IMR-90 (cell line): Measurements from ENCODE around the gene CEACAM16. TPM values are rescaled to one million over a fixed set of nuclear protein-coding genes. Genes with fewer than 3 reads are reported as not detected.

ENCODE experiments used
- ATAC-seq: fragments of 200-7000 bp; cut with Tn5 transposase; 2 replicates; pipeline ENCODE4 v1.9.1; 2020; ENCODE audit warnings: low read depth, mild to moderate bottlenecking, moderate library complexity
- BruUV-seq: library from RNA; stranded (reverse); fragments of 400-500 nt; replicated peaks from 2 replicates; lab custom pipeline; 2021; lab: Mats Ljungman, UMichigan
- CTCF ChIA-PET: fragments of 300-600 bp; formaldehyde crosslinking; extraction: SDS; loops from one replicate; lab custom pipeline; 2021; ENCODE audit warnings: antibody characterized with exemption; lab: Yijun Ruan, JAX
- POLR2A ChIA-PET: fragments of 300-600 bp; sonication (Branson Sonifier 250); formaldehyde crosslinking; loops from one replicate; lab custom pipeline; 2022; ENCODE audit warnings: antibody characterized with exemption; ENCODE audit not compliant: unreplicated experiment; lab: Charles Lee
- DNase-seq: peaks from one replicate; pipeline ENCODE4 v3.0.0; 2013
- H2AFZ ChIP-seq: replicated peaks from 2 replicates; pipeline ENCODE3; 2013; ENCODE audit warnings: low read length, mild to moderate bottlenecking; ENCODE audit not compliant: poor library complexity
- H2AK5ac ChIP-seq: 2 replicates; pipeline ENCODE4 v1.6.1; 2013; ENCODE audit warnings: low read depth, low read length, inconsistent platforms
- H2AK9ac ChIP-seq: replicated peaks from 2 replicates; pipeline ENCODE3; 2013; ENCODE audit warnings: mild to moderate bottlenecking, low read depth, low read length, moderate library complexity; ENCODE audit not compliant: poor library complexity
- H2BK120ac ChIP-seq: 2 replicates; pipeline ENCODE4 v1.6.1; 2013; ENCODE audit warnings: low read depth, low read length, inconsistent platforms
- H2BK15ac ChIP-seq: 3 replicates; pipeline ENCODE4 v1.6.1; 2013; ENCODE audit warnings: low read depth, low read length, inconsistent platforms
- H2BK20ac ChIP-seq: 2 replicates; pipeline ENCODE4 v1.6.1; 2013; ENCODE audit warnings: low read depth, mild to moderate bottlenecking, inconsistent platforms, low read length, moderate library complexity
- H2BK5ac ChIP-seq: 2 replicates; pipeline ENCODE4 v1.6.1; 2013; ENCODE audit warnings: mild to moderate bottlenecking, low read depth, low read length, inconsistent platforms; ENCODE audit not compliant: poor library complexity, severe bottlenecking
- H3K14ac ChIP-seq: replicated peaks from 2 replicates; pipeline ENCODE4 v1.6.1; 2013; ENCODE audit warnings: low read depth, low read length, inconsistent platforms
- H3K18ac ChIP-seq: 2 replicates; pipeline ENCODE4 v1.6.1; 2013; ENCODE audit warnings: low read depth, low read length, control low read depth
- H3K23ac ChIP-seq: 2 replicates; pipeline ENCODE4 v1.6.1; 2013; ENCODE audit warnings: low read depth, low read length, inconsistent platforms
- H3K27ac ChIP-seq: 2 replicates; pipeline ENCODE4 v1.5.1; 2013; ENCODE audit warnings: mild to moderate bottlenecking, control low read depth, low read length; ENCODE audit not compliant: insufficient read depth
- H3K27me3 ChIP-seq: 2 replicates; pipeline ENCODE4 v1.6.1; 2013; ENCODE audit warnings: low read length; ENCODE audit not compliant: control insufficient read depth, insufficient read depth
- H3K36me3 ChIP-seq: 2 replicates; pipeline ENCODE4 v1.6.1; 2013; ENCODE audit warnings: low read length, mixed read lengths; ENCODE audit not compliant: control insufficient read depth, insufficient read depth
- H3K4ac ChIP-seq: 2 replicates; pipeline ENCODE4 v1.6.1; 2013; ENCODE audit warnings: low read depth, low read length, inconsistent platforms
- H3K4me1 ChIP-seq: 2 replicates; pipeline ENCODE4 v1.6.1; 2013; ENCODE audit warnings: low read length, mixed read lengths; ENCODE audit not compliant: control insufficient read depth, insufficient read depth
- H3K4me2 ChIP-seq: 2 replicates; pipeline ENCODE4 v1.6.1; 2013; ENCODE audit warnings: low read depth, mild to moderate bottlenecking, control low read depth, low read length, moderate library complexity
- H3K4me3 ChIP-seq: 2 replicates; pipeline ENCODE4 v1.5.1; 2013; ENCODE audit warnings: low read depth, mild to moderate bottlenecking, control low read depth, low read length, moderate library complexity; ENCODE audit not compliant: insufficient read depth
- H3K56ac ChIP-seq: 2 replicates; pipeline ENCODE4 v1.6.1; 2013; ENCODE audit warnings: low read length, inconsistent platforms; ENCODE audit not compliant: insufficient read depth; ENCODE audit errors: extremely low read depth
- H3K79me1 ChIP-seq, 2 experiments: 2 replicates each; pipeline ENCODE4 v1.6.1; 2013; ENCODE audit warnings: low read length in 2 of 2, inconsistent platforms in 1 of 2, low read depth in 1 of 2
- H3K9ac ChIP-seq: 2 replicates; pipeline ENCODE4 v1.6.1; 2013; ENCODE audit warnings: low read depth, low read length, control low read depth
- H3K9me1 ChIP-seq: 2 replicates; pipeline ENCODE4 v1.6.1; 2013; ENCODE audit warnings: low read length, inconsistent platforms; ENCODE audit not compliant: insufficient read depth
- H3K9me3 ChIP-seq: 2 replicates; pipeline ENCODE4 v1.6.1; 2013; ENCODE audit warnings: low read length; ENCODE audit not compliant: control insufficient read depth, insufficient read depth
- H4K20me1 ChIP-seq: 2 replicates; pipeline ENCODE4 v1.6.1; 2013; ENCODE audit warnings: low read length, inconsistent platforms; ENCODE audit not compliant: insufficient read depth
- H4K5ac ChIP-seq: 2 replicates; pipeline ENCODE4 v1.6.1; 2013; ENCODE audit warnings: mild to moderate bottlenecking, low read depth, low read length, control low read depth
- H4K8ac ChIP-seq, 2 experiments: 2 replicates each; pipeline ENCODE4 v1.6.1; 2013; ENCODE audit warnings: low read depth in 2 of 2, low read length in 2 of 2, control low read depth in 1 of 2, inconsistent platforms in 1 of 2
- H4K91ac ChIP-seq: 2 replicates; pipeline ENCODE4 v1.6.1; 2013; ENCODE audit warnings: low read depth, low read length, inconsistent platforms; ENCODE audit not compliant: insufficient read depth
- CHD1 ChIP-seq: IDR thresholded peaks from 2 replicates; pipeline ENCODE4 v1.6.1; 2012; ENCODE audit warnings: low read depth, low read length, improper control_type of control experiment
- MAFK ChIP-seq: IDR thresholded peaks from 2 replicates; pipeline ENCODE4 v1.6.1; 2012; ENCODE audit warnings: low read depth, low read length, improper control_type of control experiment
- NFE2L2 ChIP-seq: fragments of 150-350 bp; IDR thresholded peaks from 2 replicates; pipeline ENCODE4 v1.6.1; 2016; ENCODE audit warnings: low read depth, mild to moderate bottlenecking, low read length
- RAD21 ChIP-seq: IDR thresholded peaks from 2 replicates; pipeline ENCODE4 v1.6.1; 2012; ENCODE audit warnings: low read length, improper control_type of control experiment
- USF2 ChIP-seq: fragments of 150-350 bp; IDR thresholded peaks from 2 replicates; pipeline ENCODE4 v1.6.1; 2017; ENCODE audit warnings: mild to moderate bottlenecking, antibody characterized with exemption, low read length, low read depth
- WGBS, 2 experiments: methylation state at CpG; one replicate each; pipeline versions ENCODE4 v1.1.5 to v1.1.7; 2013; ENCODE audit warnings: missing lambda C conversion rate in 2 of 2; ENCODE audit not compliant: insufficient read length in 1 of 2; ENCODE audit errors: extremely low coverage in 2 of 2; 5-methylcytosine and 5-hydroxymethylcytosine counted together
- dilution Hi-C: fragments of 300-500 bp; cut with HindIII; formaldehyde crosslinking; loops from one replicate; pipeline ENCODE4 v1.14.3; 2018; ENCODE audit warnings: low sequenced_read_pairs; ENCODE audit not compliant: unreplicated experiment
- in situ Hi-C: fragments of 300-500 bp; cut with MboI; formaldehyde crosslinking; loops from 3 replicates; pipeline ENCODE4 v1.14.3; 2019; ENCODE audit warnings: low sequenced_read_pairs, inconsistent platforms, mixed read lengths
- intact Hi-C: fragments of 100-400 bp; cut with micrococcal nuclease; formaldehyde crosslinking; loops from 2 replicates; pipeline ENCODE4 v1.10.0; 2022
- polyA plus RNA-seq, 3 experiments: library from polyadenylated mRNA; depleted of rRNA; stranded (reverse); fragments of >200 nt; gene quantifications; 2 replicates each; pipeline ENCODE4 v1.2.3, GENCODE V29; 2012; ENCODE audit warnings: low replicate concordance in 1 of 3
- total RNA-seq: library from RNA; depleted of rRNA; stranded (reverse); fragments of >200 nt; gene quantifications from 2 replicates; pipeline ENCODE4 v1.2.3, GENCODE V29; 2012

The CEACAM16 gene
- total and polyA plus RNA-seq, 2 of the 4 experiments (the other 2 are of a cell fraction) = not detected

DNA sequence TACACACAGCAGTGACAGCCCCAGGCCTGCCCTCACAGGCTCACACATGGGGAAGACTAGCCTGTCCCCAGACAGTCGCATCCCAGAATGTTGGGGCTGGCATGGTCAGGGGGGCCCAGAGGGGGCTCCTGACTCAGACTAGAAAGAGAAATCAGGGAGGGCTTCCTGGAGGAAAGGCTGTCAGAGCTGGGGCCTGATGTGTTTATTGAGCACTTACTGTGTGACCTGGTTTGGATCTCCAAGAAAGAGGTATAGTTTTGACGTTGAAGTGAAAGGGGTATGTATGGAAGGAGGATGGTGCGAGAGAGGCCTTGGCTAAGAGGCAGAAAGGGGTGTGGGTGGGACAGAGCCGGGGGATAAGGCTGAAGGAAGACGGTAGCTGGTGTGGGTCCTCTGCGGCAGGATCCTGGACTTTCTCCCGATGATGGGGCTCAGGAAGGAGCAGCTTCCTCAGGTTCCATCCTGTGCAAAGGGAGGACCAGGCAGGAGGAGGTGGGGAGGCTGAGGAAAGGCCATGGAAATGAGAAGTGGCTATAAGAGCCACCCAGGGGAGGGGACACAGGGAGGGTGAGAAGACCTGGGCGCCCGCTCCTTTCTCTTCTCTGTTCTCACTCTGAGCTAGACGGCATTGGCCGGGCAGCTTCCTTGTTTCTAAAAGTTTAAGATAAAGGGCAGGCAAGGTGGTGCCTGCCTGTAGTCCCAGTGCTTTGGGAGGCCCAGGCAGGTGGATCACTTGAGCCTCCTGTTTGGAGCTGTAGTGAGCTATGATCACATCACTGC lies 33.5 kb downstream of the CEACAM16 start (continued):
- TF ChIP-seq MAFK = no peak

GRCh38 chr19:44734357-44734756 lies 35.4 kb downstream of the CEACAM16 start:
- Histone ChIP-seq H3K36me3 (no peaks in the 10 kb centered on the region), H2BK20ac (no peak overlapping the region), H3K14ac (no peak overlapping the region), H4K5ac (no peak overlapping the region), H2BK120ac (no peak overlapping the region), H3K4ac (no peak overlapping the region), H2AFZ (no peak overlapping the region), H4K91ac (no peak overlapping the region), H2AK5ac (no peak overlapping the region), H4K20me1 (no peaks in the 10 kb centered on the region), H2BK5ac (no peak overlapping the region), H3K79me1 (no peaks in the 10 kb centered on the region), H3K56ac (no peak overlapping the region), H3K9me1 (peaks cover 3% of the 10 kb centered on the region; the same call in 1 of the 2 replicates), H3K27ac (no peak overlapping the region), H3K4me2 (no peak overlapping the region), H3K23ac (no peak overlapping the region), H3K27me3 (no peaks in the 10 kb centered on the region), H3K4me3 (no peak overlapping the region), H3K9me3 (no peaks in the 10 kb centered on the region), H4K8ac (no peak overlapping the region), H2AK9ac (no peak overlapping the region), H3K18ac (no peak overlapping the region), H3K9ac (no peak overlapping the region), H2BK15ac (no peak overlapping the region), H3K4me1 (peaks cover 13% of the 10 kb centered on the region)
- in situ Hi-C loops (no loop called here), dilution Hi-C loops (no loop called here), intact Hi-C loops (no loop called here)
- POLR2A ChIA-PET = no interaction called here
- 50% methylated on average over 1 of the region's 1 CpG; no CpG with 5 or more reads in 1 of the 2 experiments for WGBS, 2 experiments
- TF ChIP-seq USF2 = no peak
- no peak for TF ChIP-seq RAD21
- TF ChIP-seq CHD1 = no peak
- TF ChIP-seq NFE2L2 = no peak
- ATAC-seq (no peak), DNase-seq (no peak)
- CTCF ChIA-PET = no interaction called here
- no TSS peak for BruUV-seq
